Measurements from ENCODE around the gene THADA.

THADA gene

DNA sequence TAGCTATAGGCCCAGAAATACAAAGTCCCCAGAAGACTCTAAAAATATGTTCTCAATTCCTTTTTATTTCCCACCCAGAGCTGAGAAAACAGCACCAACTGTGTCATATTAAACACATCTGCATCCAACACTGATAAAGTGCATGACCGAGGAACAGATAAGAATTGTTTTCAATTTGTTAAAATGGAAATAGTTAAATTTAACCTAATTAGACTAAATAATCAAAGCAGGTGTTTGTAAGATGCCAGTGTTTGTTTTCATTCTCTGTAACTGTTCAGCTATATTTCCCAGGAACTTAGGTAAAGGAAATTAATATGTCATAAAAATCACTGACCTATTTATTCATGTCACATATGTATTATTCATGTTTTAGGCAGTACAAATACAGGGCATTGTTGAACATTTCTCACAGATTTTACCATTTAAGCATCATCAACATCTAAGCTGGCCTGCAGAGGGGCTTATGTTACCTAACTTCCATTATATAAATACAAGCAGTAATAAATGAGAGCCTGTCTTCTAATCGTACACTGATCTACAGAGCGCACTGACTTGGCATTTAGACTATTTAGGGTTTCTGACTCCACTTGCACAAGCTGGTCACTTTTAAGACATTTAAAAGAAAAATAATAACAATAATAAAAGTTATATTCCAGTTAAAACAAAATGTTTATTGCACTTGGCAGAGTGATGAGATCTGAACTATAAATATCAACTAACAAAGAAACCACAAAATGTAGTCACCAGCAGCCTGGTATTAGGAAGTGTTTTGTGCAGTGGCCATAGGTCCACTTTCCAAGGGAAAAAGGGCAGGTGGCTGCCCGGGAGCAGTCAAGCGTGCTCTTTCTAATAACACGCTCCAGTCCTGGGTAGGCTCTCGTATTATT is 282.8 kb downstream of the THADA start:
- peak; percentile 65 for DNase-seq (ENCODE audit: low read depth)
- TF ChIP-seq, protein P1, sequence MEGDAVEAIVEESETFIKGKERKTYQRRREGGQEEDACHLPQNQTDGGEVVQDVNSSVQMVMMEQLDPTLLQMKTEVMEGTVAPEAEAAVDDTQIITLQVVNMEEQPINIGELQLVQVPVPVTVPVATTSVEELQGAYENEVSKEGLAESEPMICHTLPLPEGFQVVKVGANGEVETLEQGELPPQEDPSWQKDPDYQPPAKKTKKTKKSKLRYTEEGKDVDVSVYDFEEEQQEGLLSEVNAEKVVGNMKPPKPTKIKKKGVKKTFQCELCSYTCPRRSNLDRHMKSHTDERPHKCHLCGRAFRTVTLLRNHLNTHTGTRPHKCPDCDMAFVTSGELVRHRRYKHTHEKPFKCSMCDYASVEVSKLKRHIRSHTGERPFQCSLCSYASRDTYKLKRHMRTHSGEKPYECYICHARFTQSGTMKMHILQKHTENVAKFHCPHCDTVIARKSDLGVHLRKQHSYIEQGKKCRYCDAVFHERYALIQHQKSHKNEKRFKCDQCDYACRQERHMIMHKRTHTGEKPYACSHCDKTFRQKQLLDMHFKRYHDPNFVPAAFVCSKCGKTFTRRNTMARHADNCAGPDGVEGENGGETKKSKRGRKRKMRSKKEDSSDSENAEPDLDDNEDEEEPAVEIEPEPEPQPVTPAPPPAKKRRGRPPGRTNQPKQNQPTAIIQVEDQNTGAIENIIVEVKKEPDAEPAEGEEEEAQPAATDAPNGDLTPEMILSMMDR (IDR thresholded peaks at IDR 0.05; ENCODE audit: control insufficient read depth, insufficient read depth, low read depth, low read length, missing control alignments) = no peak
- no peak overlapping the region for H3K4me3 ChIP-seq (ENCODE audit: control insufficient read depth, low read depth, low read length)

GRCh38 chr2:43311276-43311675 is 284.6 kb downstream of the THADA start:
- peak; percentile 68 for DNase-seq (ENCODE audit: low read depth)
- H3K4me3 ChIP-seq (ENCODE audit: control insufficient read depth, low read depth, low read length) = no peak overlapping the region
- TF ChIP-seq, protein P1 (IDR thresholded peaks at IDR 0.05; ENCODE audit: control insufficient read depth, insufficient read depth, low read depth, low read length, missing control alignments) = no peak

DNA sequence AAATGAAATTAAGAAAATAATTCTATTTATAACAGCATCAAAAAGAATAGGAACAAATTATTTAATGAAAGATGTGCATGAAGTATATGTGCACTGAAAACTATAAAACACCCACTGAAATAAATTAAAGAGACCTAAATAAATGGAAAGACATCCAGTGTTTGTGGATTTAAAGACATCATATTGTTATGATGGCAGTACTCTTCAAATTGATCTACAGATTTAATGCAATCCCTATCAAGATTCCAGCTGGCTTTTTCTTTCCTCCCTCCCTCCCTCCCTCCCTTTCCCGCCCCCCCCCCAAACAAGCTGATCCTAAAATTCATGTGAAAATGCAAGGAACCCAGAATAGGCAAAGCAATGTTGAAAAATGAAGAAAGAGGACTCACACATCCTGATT is 285.9 kb downstream of the THADA start:
- H3K4me3 ChIP-seq (ENCODE audit: control insufficient read depth, low read depth, low read length) = no peak overlapping the region
- TF ChIP-seq, protein P1 (IDR thresholded peaks at IDR 0.05; ENCODE audit: control insufficient read depth, insufficient read depth, low read depth, low read length, missing control alignments) = no peak
- DNase-seq (ENCODE audit: low read depth) = no peak

- TF ChIP-seq, protein P1 (IDR thresholded peaks at IDR 0.05; ENCODE audit: control insufficient read depth, insufficient read depth, low read depth, low read length, missing control alignments) = no peak
- H3K4me3 ChIP-seq (ENCODE audit: control insufficient read depth, low read depth, low read length) = no peak overlapping the region
- no peak for DNase-seq (ENCODE audit: low read depth)
Measured at GRCh38 chr2:43307973-43308372, 287.9 kb downstream of the THADA start.

DNA sequence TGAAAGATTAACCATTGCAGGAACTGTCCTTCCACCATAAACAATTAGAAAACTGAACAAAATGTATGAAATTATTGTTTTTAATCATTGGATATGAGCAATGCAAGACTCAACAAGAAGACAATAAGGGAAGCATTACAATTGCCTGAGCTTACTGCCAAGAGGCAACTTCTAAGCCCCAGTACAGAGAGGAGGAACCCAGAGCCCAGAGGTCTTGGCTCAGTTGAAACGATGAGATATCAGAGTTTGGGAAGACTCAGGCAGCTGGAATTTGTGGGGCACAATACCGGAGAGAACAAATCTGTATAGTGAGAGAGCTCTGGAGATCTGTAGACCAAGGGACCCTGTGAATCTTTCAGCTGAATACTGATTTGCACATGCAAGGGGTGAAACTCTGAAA is 288.8 kb downstream of the THADA start:
- H3K4me3 ChIP-seq (ENCODE audit: control insufficient read depth, low read depth, low read length) = no peak overlapping the region
- TF ChIP-seq, protein P1 (IDR thresholded peaks at IDR 0.05; ENCODE audit: control insufficient read depth, insufficient read depth, low read depth, low read length, missing control alignments) = no peak
- DNase-seq (ENCODE audit: low read depth) = no peak

DNA sequence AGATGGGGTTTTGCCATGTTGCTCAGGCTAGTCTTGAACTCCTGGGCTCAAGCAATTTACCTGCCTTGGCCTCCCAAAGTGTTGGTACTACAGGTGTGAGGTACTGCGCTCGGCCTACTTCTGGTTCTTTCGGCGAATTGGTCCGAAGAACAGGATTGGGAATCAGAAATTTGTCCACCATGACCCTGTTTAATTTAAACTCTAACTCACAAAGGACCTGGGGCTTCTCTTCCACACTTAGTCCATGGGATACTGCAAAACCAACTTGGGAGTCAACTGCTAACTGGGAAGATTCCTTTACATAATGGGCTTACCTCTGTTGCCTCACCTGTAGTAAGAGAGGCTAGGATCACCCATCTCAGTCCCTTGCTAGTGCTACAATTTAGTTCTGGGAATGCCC is 289.6 kb downstream of the THADA start:
- no peak overlapping the region for H3K4me3 ChIP-seq (ENCODE audit: control insufficient read depth, low read depth, low read length)
- TF ChIP-seq, protein P1 (IDR thresholded peaks at IDR 0.05; ENCODE audit: control insufficient read depth, insufficient read depth, low read depth, low read length, missing control alignments) = no peak
- no peak for DNase-seq (ENCODE audit: low read depth)

All from AG09309 (cell line).